ENCODE measurements around the gene ESR2. TPM values are rescaled to one million over a fixed set of nuclear protein-coding genes. Genes with fewer than 3 reads are reported as not detected.

ESR2 gene
- total RNA-seq, 5 donors from 2014 or later (not counting 1 experiment from before 2014, with no cell fraction given), result 0.20 to 0.70 (median 0.43) TPM; not detected in 1

GRCh38 chr14:64232944-64233343, 61.2 kb downstream of the ESR2 start:
- WGBS (ENCODE audit: insufficient coverage), result 95% methylated on average over 9 of the region's 9 CpGs
- Histone ChIP-seq H3K4me3 (ENCODE audit: control insufficient read depth in 1 of 2, extremely low read depth in 1 of 2, low read length in 1 of 2) (no peak overlapping the region), H3K4me1 (ENCODE audit: control insufficient read depth in 1 of 2, extremely low read depth in 1 of 2, insufficient read depth in 2 of 2, low read length in 2 of 2) (no peaks in the 10 kb centered on the region), H3K9me3 (no peaks in the 10 kb centered on the region), H3K36me3 (ENCODE audit: control insufficient read depth in 2 of 2, extremely low read depth in 1 of 2, insufficient read depth in 1 of 2, low read length in 1 of 2) (peaks cover 0 to 24% of the 10 kb centered on the region in 2 donors), H3K27me3 (replicated peaks in 1 of 2; ENCODE audit: control insufficient read depth in 2 of 2, extremely low read depth in 1 of 2, insufficient read depth in 2 of 2, low read length in 1 of 2) (no peaks in the 10 kb centered on the region), H3K27ac (ENCODE audit: low read length) (no peak overlapping the region)
- no peak for DNase-seq
- ChIA-PET CTCF (no interaction called here), POLR2A (interaction anchor here in 1 of 2 donors (0.8 kb wide), 1 partner anchor 17 kb away, joined by 3 read pairs; no protein-coding TSS in a partner anchor)
- no peaks in the 10 kb centered on the region for H3K9me3 Mint-ChIP-seq
- peaks cover 20% of the 10 kb centered on the region for H3K36me3 Mint-ChIP-seq
- no peak for ATAC-seq (replicated peaks in 1 of 4)
- peak overlapping the region in 1 of 2 donors; percentile 59 for H3K27ac Mint-ChIP-seq
- H3K27me3 Mint-ChIP-seq, result no peaks in the 10 kb centered on the region
- no peak overlapping the region for H3K4me3 Mint-ChIP-seq
- peaks cover 0 to 15% (median 7%) of the 10 kb centered on the region in 3 donors for H3K4me1 Mint-ChIP-seq

- peaks cover 0 to 15% (median 7%) of the 10 kb centered on the region in 3 donors for H3K4me1 Mint-ChIP-seq
- H3K27ac Mint-ChIP-seq, result peak overlapping the region; percentile 4 to 59
- H3K9me3 Mint-ChIP-seq, result no peaks in the 10 kb centered on the region
- 81% methylated on average over 4 of the region's 9 CpGs for WGBS (ENCODE audit: insufficient coverage)
- H3K4me3 Mint-ChIP-seq, result no peak overlapping the region
- POLR2A ChIA-PET, result no interaction called here
- ATAC-seq (replicated peaks in 1 of 4) (peak in 2 of 4 experiments; percentile 27 to 28), DNase-seq (no peak)
- Histone ChIP-seq H3K36me3 (ENCODE audit: control insufficient read depth in 2 of 2, extremely low read depth in 1 of 2, insufficient read depth in 1 of 2, low read length in 1 of 2) (peaks cover 0 to 31% of the 10 kb centered on the region in 2 donors), H3K4me1 (ENCODE audit: control insufficient read depth in 1 of 2, extremely low read depth in 1 of 2, insufficient read depth in 2 of 2, low read length in 2 of 2) (no peaks in the 10 kb centered on the region), H3K4me3 (ENCODE audit: control insufficient read depth in 1 of 2, extremely low read depth in 1 of 2, low read length in 1 of 2) (no peak overlapping the region), H3K27me3 (replicated peaks in 1 of 2; ENCODE audit: control insufficient read depth in 2 of 2, extremely low read depth in 1 of 2, insufficient read depth in 2 of 2, low read length in 1 of 2) (no peaks in the 10 kb centered on the region), H3K27ac (ENCODE audit: low read length) (no peak overlapping the region), H3K9me3 (no peaks in the 10 kb centered on the region)
- peaks cover 25% of the 10 kb centered on the region for H3K36me3 Mint-ChIP-seq
- H3K27me3 Mint-ChIP-seq, result no peaks in the 10 kb centered on the region
- CTCF ChIA-PET, result no interaction called here
These were observed 61.9 kb downstream of the ESR2 start for GRCh38 chr14:64232095-64232838.

GRCh38 chr14:64229489-64229888, 64.7 kb downstream of the ESR2 start:
- ChIA-PET POLR2A (interaction anchor here in 1 of 2 donors (0.6 kb wide), 1 partner anchor 273 kb away, joined by 4 read pairs; no protein-coding TSS in a partner anchor), CTCF (interaction anchor here in 1 of 2 donors (0.5 kb wide), 1 partner anchor 76 kb away, joined by 3 read pairs; no protein-coding TSS in a partner anchor)
- no peaks in the 10 kb centered on the region for H3K9me3 ChIP-seq
- peaks cover 4 to 54% of the 10 kb centered on the region in 2 donors for H3K36me3 ChIP-seq (ENCODE audit: control insufficient read depth in 2 of 2, extremely low read depth in 1 of 2, insufficient read depth in 1 of 2, low read length in 1 of 2)
- no peaks in the 10 kb centered on the region for H3K4me1 ChIP-seq (ENCODE audit: control insufficient read depth in 1 of 2, extremely low read depth in 1 of 2, insufficient read depth in 2 of 2, low read length in 2 of 2)
- H3K27me3 ChIP-seq (replicated peaks in 1 of 2; ENCODE audit: control insufficient read depth in 2 of 2, extremely low read depth in 1 of 2, insufficient read depth in 2 of 2, low read length in 1 of 2), result no peaks in the 10 kb centered on the region
- no peak overlapping the region for H3K27ac ChIP-seq (ENCODE audit: low read length)
- Mint-ChIP-seq H3K27ac (peak overlapping the region in 1 of 2 donors; percentile 22), H3K9me3 (no peaks in the 10 kb centered on the region), H3K4me3 (no peak overlapping the region), H3K4me1 (peaks cover 0 to 5% (median 0%) of the 10 kb centered on the region in 3 donors), H3K27me3 (no peaks in the 10 kb centered on the region), H3K36me3 (peaks cover 39% of the 10 kb centered on the region)
- no CpG with 5 or more reads among the region's 3 CpGs for WGBS (ENCODE audit: insufficient coverage)
- no peak overlapping the region for H3K4me3 ChIP-seq (ENCODE audit: control insufficient read depth in 1 of 2, extremely low read depth in 1 of 2, low read length in 1 of 2)
- ATAC-seq (replicated peaks in 1 of 4) (no peak), DNase-seq (no peak)

- ATAC-seq (replicated peaks in 1 of 4) (no peak), DNase-seq (no peak)
- Histone ChIP-seq H3K27ac (ENCODE audit: low read length) (no peak overlapping the region), H3K27me3 (replicated peaks in 1 of 2; ENCODE audit: control insufficient read depth in 2 of 2, extremely low read depth in 1 of 2, insufficient read depth in 2 of 2, low read length in 1 of 2) (no peaks in the 10 kb centered on the region), H3K4me3 (ENCODE audit: control insufficient read depth in 1 of 2, extremely low read depth in 1 of 2, low read length in 1 of 2) (no peak overlapping the region), H3K9me3 (no peaks in the 10 kb centered on the region), H3K36me3 (ENCODE audit: control insufficient read depth in 2 of 2, extremely low read depth in 1 of 2, insufficient read depth in 1 of 2, low read length in 1 of 2) (peaks cover 4 to 69% of the 10 kb centered on the region in 2 donors), H3K4me1 (ENCODE audit: control insufficient read depth in 1 of 2, extremely low read depth in 1 of 2, insufficient read depth in 2 of 2, low read length in 2 of 2) (no peaks in the 10 kb centered on the region)
- no peak overlapping the region for H3K4me3 Mint-ChIP-seq
- peaks cover 51% of the 10 kb centered on the region for H3K36me3 Mint-ChIP-seq
- no peaks in the 10 kb centered on the region for H3K9me3 Mint-ChIP-seq
- POLR2A ChIA-PET, result interaction anchor here in 1 of 2 donors (0.6 kb wide), 1 partner anchor 556 kb away, joined by 3 read pairs; no protein-coding TSS in a partner anchor
- H3K27ac Mint-ChIP-seq, result no peak overlapping the region
- peaks cover 0 to 5% (median 0%) of the 10 kb centered on the region in 3 donors for H3K4me1 Mint-ChIP-seq
- CTCF ChIA-PET, result no interaction called here
- WGBS (ENCODE audit: insufficient coverage), result no CpG with 5 or more reads among the region's 1 CpG
- no peaks in the 10 kb centered on the region for H3K27me3 Mint-ChIP-seq
These were observed 66.3 kb downstream of the ESR2 start for GRCh38 chr14:64227856-64228255.

- no peak overlapping the region for H3K27ac ChIP-seq (ENCODE audit: low read length)
- H3K4me3 Mint-ChIP-seq, result no peak overlapping the region
- H3K36me3 Mint-ChIP-seq, result peaks cover 54% of the 10 kb centered on the region
- no peaks in the 10 kb centered on the region for H3K9me3 ChIP-seq
- H3K27ac Mint-ChIP-seq, result no peak overlapping the region
- ATAC-seq (replicated peaks in 1 of 4) (no peak), DNase-seq (no peak)
- no peaks in the 10 kb centered on the region for H3K9me3 Mint-ChIP-seq
- no peaks in the 10 kb centered on the region for H3K27me3 Mint-ChIP-seq
- H3K4me1 Mint-ChIP-seq, result peaks cover 0 to 2% (median 0%) of the 10 kb centered on the region in 3 donors
- H3K4me1 ChIP-seq (ENCODE audit: control insufficient read depth in 1 of 2, extremely low read depth in 1 of 2, insufficient read depth in 2 of 2, low read length in 2 of 2), result no peaks in the 10 kb centered on the region
- no peak overlapping the region for H3K4me3 ChIP-seq (ENCODE audit: control insufficient read depth in 1 of 2, extremely low read depth in 1 of 2, low read length in 1 of 2)
- H3K27me3 ChIP-seq (replicated peaks in 1 of 2; ENCODE audit: control insufficient read depth in 2 of 2, extremely low read depth in 1 of 2, insufficient read depth in 2 of 2, low read length in 1 of 2), result no peaks in the 10 kb centered on the region
- ChIA-PET POLR2A (no interaction called here), CTCF (interaction anchor here in 1 of 2 donors (0.6 kb wide), 1 partner anchor 76 kb away, joined by 4 read pairs; no protein-coding TSS in a partner anchor)
- WGBS (ENCODE audit: insufficient coverage), result 96% methylated on average over 9 of the region's 10 CpGs
- peaks cover 11 to 88% of the 10 kb centered on the region in 2 donors for H3K36me3 ChIP-seq (ENCODE audit: control insufficient read depth in 2 of 2, extremely low read depth in 1 of 2, insufficient read depth in 1 of 2, low read length in 1 of 2)
These were observed 68.9 kb downstream of the ESR2 start for GRCh38 chr14:64225151-64225757.

- no peak for DNase-seq
- 85% methylated on average over 12 of the region's 14 CpGs for WGBS (ENCODE audit: insufficient coverage)
- no peak overlapping the region for H3K4me3 Mint-ChIP-seq
- no peak overlapping the region for H3K27ac ChIP-seq (ENCODE audit: low read length)
- H3K9me3 Mint-ChIP-seq, result no peaks in the 10 kb centered on the region
- no peaks in the 10 kb centered on the region for H3K4me1 ChIP-seq (ENCODE audit: control insufficient read depth in 1 of 2, extremely low read depth in 1 of 2, insufficient read depth in 2 of 2, low read length in 2 of 2)
- H3K27me3 Mint-ChIP-seq, result no peaks in the 10 kb centered on the region
- ChIA-PET CTCF (no interaction called here), POLR2A (no interaction called here)
- H3K9me3 ChIP-seq, result no peaks in the 10 kb centered on the region
- peaks cover 61% of the 10 kb centered on the region for H3K36me3 Mint-ChIP-seq
- no peaks in the 10 kb centered on the region for H3K27me3 ChIP-seq (replicated peaks in 1 of 2; ENCODE audit: control insufficient read depth in 2 of 2, extremely low read depth in 1 of 2, insufficient read depth in 2 of 2, low read length in 1 of 2)
- no peak overlapping the region for H3K27ac Mint-ChIP-seq
- no peak for ATAC-seq (replicated peaks in 1 of 4)
- peaks cover 19 to 94% of the 10 kb centered on the region in 2 donors for H3K36me3 ChIP-seq (ENCODE audit: control insufficient read depth in 2 of 2, extremely low read depth in 1 of 2, insufficient read depth in 1 of 2, low read length in 1 of 2)
- H3K4me3 ChIP-seq (ENCODE audit: control insufficient read depth in 1 of 2, extremely low read depth in 1 of 2, low read length in 1 of 2), result no peak overlapping the region
- peaks cover 0 to 2% (median 0%) of the 10 kb centered on the region in 3 donors for H3K4me1 Mint-ChIP-seq
These were observed 72.7 kb downstream of the ESR2 start for GRCh38 chr14:64221391-64222003.

Data from T-cell (primary cell).